CD4-positive, alpha-beta T cell treated with Interferon alpha-2 for 1 hour (primary cell): ENCODE data around the gene PDE10A.

Source experiments
- DNase-seq, 2 donors: peaks; one replicate each; pipeline ENCODE4 v3.0.0-alpha.2; 2020 to 2022

The PDE10A gene

GRCh38 chr6:165662749-165663376 lies at the start of gene PDE10A:
PDE10A (minus strand) TSS chr6:165663241; CDS start chr6:165662811, 430 bp downstream.
- no peak for DNase-seq

GRCh38 chr6:165708985-165709576 lies 46.0 kb upstream of the PDE10A start:
- no peak for DNase-seq

GRCh38 chr6:165707067-165707853 lies 44.2 kb upstream of the PDE10A start:
- no peak for DNase-seq

GRCh38 chr6:165705941-165706340 lies 42.9 kb upstream of the PDE10A start:
- DNase-seq: no peak

GRCh38 chr6:165704045-165704748 lies 41.2 kb upstream of the PDE10A start:
- DNase-seq: no peak

GRCh38 chr6:165702669-165703068 lies 39.6 kb upstream of the PDE10A start:
- DNase-seq: no peak

- DNase-seq: no peak
These were observed 38.7 kb upstream of the PDE10A start for GRCh38 chr6:165701564-165702354.

GRCh38 chr6:165701005-165701404 lies 38.0 kb upstream of the PDE10A start:
- no peak for DNase-seq

GRCh38 chr6:165698868-165699267 lies 35.8 kb upstream of the PDE10A start:
- DNase-seq: no peak

- DNase-seq: no peak
These were observed 34.1 kb upstream of the PDE10A start for GRCh38 chr6:165697171-165697570.

- DNase-seq: no peak
These were observed 32.9 kb upstream of the PDE10A start for GRCh38 chr6:165695722-165696515.

GRCh38 chr6:165694296-165694695 lies 31.3 kb upstream of the PDE10A start:
- no peak for DNase-seq

- DNase-seq: no peak
These were observed 29.1 kb upstream of the PDE10A start for GRCh38 chr6:165692106-165692653.

- no peak for DNase-seq
These were observed 26.7 kb upstream of the PDE10A start for GRCh38 chr6:165689699-165690098.

GRCh38 chr6:165686596-165687365 lies 23.7 kb upstream of the PDE10A start:
- no peak for DNase-seq

- DNase-seq: no peak
These were observed 22.3 kb upstream of the PDE10A start for GRCh38 chr6:165685302-165685701.

GRCh38 chr6:165684333-165684732 lies 21.3 kb upstream of the PDE10A start:
- DNase-seq: no peak

- DNase-seq: no peak
These were observed 17.9 kb upstream of the PDE10A start for GRCh38 chr6:165680975-165681374.

GRCh38 chr6:165679326-165679725 lies 16.3 kb upstream of the PDE10A start:
- no peak for DNase-seq

GRCh38 chr6:165678904-165679303 lies 15.9 kb upstream of the PDE10A start:
- DNase-seq: no peak

GRCh38 chr6:165678429-165678828 lies 15.4 kb upstream of the PDE10A start:
- no peak for DNase-seq
